GM18868 (cell line): ENCODE measurements around the gene LRFN2.

ENCODE experiments used
- ATAC-seq: cut with Tn5 transposase; IDR thresholded peaks from one replicate; pipeline ENCODE4 v1.9.1; 2021; ENCODE audit warnings: mild to moderate bottlenecking, moderate library complexity; ENCODE audit not compliant: unreplicated experiment

LRFN2 gene

DNA sequence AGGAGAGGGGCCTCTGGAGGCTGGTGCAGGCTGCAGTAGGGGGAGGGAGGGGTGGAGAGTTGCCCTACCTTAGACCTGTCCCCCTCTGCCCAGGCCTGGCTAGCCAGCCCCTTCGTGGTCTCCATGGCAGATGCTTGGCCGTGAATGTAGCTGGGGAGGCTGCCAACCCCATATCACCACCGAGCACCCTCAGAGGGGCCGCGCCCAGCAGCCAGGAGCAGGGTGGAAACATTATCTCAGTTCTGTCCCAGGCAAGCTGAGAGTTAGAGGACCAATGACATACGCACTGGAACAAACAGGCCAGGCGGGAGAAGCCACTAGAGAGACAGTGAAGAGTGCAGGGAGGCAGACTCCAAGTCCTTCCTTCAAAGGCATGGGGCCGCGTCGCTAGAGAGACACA lies 66.5 kb downstream of the LRFN2 start:
- ATAC-seq = no peak

DNA sequence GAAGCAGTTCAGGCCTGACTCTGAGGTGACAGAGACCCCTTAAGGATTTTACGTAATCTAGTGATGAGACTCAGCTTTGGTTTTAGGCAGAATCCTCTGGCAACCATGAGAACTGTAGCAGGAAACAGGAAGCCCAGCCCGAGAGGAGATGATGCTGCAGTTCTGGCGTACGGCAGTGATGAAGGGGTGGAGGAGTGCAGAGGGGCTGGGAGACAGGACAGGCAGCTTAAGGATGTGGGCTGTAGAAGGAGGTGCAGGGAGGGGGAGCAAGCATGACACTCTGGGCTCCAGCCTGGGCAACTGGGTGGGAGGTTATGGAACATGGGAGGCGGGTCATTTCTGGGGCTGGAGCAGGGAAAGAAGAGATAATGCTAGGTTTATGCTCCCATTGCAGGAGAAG lies 67.1 kb downstream of the LRFN2 start:
- no peak for ATAC-seq

DNA sequence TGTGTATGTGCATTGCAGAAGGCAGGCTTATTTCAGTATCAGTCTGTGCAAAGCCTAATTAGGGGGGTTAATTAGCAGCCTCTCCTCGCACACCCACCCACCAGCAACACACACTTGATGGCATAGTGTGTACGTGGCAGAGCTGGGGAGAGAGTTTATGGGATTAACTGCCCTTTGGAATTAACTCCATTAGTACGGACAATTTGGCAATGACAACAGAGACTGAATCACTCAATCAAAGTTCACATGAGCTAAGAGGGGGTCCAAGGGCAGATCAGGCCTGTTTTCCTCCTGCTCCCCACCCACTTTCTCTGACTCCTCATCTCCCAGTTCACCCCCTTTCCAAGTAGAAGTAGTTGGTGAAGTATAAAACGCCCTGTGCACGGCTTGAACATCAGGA lies 69.5 kb downstream of the LRFN2 start:
- ATAC-seq = no peak

DNA sequence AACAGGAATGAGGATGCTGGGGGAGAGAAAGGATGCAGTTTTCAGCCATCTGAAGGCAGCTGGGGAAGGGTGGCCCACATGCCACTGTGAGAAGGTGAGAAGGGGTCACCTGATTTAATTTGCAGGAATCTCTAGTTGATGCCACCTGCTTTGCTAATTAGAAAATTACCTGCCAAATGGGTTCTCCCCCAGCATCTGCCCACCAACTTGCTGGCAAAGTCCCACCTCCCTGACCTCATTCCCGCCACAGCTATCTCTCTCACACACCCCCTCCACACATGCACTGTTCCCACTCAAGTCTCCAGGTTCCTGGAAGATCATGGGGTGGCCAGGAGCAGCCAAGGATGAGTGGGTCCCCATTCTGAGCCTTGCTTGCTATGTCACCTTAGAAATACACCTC lies 70.7 kb downstream of the LRFN2 start:
- no peak for ATAC-seq

DNA sequence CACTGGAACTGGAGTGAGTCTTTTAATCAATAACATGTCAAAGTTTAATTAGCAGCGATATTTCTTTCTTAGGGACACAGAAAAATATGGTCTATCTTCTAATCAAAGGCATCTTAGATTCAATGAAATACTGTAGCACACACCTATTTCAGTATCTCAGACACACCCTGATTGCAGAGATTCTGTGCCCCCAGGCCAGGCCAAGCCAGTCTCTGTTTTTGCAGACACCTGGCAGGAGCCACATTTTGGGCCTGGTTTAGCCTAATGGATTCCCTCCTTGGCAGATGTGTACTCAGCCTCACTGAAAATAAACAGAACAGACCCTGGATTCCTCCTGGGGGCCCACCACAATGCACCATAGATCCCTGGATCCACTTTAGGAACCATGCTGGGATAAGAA lies 74.8 kb downstream of the LRFN2 start:
- no peak for ATAC-seq

DNA sequence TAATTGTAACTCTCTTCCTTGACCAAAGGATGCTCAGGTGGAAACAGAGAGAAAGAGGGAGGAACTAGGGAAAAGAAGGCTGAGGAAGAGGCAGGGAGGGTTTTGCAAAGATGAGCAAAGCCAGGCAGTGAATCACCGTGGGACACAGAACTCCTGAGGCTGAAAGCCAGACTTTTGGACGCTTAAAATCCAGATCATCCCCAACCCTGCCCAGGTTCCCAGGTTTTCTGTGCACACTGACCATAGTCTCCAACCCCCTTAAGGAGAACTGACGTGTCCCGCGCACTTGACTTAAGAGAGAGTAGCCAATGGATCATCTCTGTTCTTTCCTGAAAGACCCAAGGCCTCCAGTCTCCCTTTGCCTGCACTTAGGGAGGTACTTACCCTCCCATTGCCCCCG lies 75.3 kb downstream of the LRFN2 start:
- ATAC-seq = no peak

DNA sequence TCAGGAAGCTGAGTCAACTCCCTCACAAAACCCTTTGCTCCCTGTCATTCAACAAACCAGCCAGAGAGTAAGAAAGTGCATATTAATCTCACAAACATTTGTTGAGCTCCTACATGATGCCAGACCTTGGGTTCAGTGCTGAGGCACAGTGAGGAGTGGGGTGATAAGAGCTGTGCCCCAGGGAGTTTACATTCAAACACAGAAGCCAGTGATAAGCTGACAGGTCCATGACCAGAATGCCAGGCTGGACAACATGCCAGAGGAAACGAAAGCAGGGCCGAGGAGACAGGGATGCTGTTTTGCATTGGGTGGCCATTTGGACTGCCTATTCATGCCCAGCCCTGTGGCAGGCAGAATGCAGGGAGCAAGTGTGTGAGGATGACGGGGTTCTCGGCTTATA lies 76.7 kb downstream of the LRFN2 start:
- ATAC-seq = no peak

DNA sequence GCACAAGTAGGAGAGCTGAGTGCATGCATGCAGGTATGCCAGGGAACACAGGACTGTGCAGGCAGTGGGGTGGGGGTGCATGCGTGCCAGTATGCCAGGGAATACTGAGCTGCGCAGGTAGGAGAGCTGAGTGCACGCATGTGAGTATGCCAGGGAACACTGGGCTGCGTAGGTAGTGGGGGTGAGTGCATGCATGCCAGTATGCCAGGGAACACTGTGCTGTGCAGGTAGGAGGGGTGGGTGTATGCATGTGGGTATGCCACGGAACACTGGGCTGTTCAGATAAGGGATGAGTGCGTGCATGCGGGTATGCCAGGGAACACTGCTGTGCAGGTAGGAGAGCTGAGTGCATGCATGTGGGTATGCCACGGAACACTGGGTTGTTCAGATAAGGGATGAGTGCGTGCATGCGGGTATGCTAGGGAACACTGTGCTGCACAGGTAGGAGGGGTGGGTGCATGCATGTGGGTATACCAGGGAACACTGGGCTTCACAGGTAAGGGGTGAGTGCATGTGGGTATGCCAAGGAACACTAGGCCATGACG lies 77.4 kb downstream of the LRFN2 start:
- ATAC-seq = no peak

DNA sequence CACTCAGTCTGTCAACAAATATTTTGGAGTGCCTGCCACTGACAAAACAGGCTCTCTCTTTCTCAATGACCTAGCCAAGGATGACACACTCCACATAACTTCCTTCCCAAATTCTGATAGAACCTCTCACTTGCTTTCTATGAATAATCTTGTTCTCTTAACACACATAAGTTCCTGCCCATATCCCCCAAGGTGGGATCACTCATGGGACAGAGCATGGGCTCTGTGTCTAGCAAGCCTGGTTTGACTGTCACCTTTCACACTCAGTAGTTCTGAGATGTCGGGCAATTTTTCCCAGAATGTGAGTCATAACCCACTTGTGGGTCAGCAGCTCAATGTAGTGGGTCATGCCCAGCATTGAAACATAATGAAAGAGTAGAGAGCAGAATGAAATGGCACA lies 78.1 kb downstream of the LRFN2 start:
- no peak for ATAC-seq

DNA sequence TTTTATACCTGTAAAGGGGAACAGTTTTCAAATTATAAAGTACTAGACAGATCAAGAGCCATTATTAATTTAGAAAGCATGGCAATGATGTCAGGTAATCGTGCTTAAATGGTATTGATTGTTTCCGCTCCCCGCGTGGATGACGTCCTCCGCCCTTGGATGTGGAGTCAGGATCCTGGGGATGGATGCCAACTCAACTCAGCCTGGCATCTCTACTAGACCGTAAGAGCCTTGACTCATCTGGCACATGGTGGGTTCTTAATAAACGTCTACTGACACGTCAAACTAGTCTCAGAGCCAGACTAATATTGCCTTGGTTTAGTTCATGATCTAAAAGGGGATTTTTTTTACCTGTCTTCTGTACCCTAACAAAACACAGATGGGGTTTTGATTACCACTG lies 80.2 kb downstream of the LRFN2 start:
- ATAC-seq = no peak

DNA sequence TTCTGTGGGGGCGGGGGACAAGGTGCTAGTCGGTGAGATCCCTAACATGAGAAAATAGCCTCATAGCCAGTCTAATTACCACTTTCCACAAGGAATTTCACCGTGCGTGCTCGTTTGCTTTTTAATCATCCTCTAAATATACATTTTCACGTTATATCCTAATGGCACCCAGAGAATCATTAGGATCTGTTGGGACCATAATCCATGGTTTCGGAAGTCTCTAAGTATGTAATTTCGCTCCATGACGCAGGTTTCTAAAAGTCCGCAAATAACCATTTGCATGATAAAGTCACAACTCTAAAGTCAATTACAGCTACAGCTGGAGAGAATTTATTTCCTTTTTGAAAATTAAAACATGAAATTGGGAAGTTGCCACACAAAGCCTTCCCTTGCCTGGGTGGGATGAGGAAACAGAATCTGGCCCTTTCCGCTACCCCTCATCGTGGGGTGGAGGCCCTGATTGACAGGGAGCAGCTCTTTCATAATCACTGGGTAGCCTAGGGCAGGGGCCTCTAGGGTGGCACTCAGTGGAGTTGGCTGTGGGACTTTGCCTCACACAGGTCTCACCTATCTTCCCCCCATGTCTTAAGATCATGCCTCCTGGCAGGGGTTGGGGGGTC lies 81.9 kb downstream of the LRFN2 start:
- no peak for ATAC-seq

DNA sequence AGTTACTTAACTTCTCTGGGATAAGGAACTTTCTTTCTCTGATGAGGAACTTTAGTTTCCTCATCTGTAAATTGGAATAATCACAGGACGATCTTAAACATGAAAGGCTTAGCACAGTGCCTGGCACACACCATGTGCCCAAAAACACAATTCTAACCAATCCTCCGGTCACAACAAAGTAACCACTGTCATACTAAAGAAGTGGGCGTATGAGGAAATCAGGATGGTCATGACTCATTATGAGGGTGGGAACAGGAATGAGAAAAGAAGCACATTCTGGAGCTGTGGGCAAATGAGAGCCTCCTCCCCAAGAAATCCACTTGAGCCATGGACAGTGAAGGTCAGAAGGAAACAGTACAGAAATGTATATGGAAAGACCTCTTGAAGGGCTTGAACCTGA lies 82.9 kb downstream of the LRFN2 start:
- no peak for ATAC-seq

DNA sequence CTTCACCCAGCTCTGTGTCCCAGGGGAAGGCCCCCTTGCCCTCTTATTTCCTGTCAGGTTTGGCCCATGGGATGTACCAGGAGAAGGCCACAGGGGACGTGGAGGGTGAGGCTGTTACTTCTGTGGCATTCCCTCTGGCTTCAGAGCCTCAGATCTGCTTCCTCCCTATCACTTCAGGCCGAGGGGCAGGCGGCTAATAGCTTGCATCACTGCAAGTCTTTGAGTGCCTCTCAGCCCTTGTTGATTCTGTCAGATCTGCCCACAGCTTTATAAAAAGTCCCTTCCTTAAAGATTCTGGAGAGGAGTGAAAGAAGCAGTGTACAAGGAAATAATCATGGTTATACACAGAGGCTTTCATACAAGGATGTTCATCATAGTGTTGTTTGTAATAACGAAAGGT lies 86.9 kb downstream of the LRFN2 start:
- no peak for ATAC-seq

DNA sequence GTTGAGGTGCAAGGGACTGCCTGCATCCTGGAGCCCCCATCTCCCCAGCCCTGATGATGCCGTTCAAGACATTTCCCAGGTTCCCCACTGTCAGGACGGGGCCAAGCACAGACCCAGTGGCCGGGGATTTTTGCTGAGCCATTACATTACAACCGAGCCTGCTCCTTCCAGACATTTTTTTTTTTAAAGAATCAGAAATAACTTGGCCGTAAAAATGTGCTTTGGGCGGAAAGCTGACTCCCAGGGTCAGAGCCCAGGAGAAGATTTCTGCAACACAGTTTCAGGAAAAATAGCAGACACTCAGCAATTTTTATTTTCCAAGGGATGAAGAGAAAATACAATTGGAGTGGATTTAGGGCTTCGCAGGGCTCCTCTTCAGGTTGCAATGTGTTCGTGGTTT lies 87.9 kb downstream of the LRFN2 start:
- no peak for ATAC-seq

DNA sequence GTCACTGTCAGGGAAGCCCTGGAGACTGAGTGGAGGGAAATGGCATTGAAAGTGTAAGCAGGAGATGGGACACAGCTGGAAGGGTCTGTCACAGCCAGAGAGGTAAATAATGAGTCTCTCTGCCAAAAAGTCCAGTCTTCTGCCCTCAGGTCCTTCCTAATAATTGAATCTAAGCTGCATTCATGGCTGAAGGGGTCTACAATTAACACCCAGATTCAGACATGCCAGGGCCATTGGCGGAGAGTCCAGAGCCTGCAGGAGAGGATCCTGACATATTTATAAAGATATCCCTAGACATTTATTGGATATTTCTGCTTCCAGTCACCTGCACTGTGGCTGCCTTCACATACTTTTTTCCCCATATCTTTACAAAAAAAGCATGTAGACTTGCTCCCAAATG lies 89.0 kb downstream of the LRFN2 start:
- ATAC-seq = no peak

DNA sequence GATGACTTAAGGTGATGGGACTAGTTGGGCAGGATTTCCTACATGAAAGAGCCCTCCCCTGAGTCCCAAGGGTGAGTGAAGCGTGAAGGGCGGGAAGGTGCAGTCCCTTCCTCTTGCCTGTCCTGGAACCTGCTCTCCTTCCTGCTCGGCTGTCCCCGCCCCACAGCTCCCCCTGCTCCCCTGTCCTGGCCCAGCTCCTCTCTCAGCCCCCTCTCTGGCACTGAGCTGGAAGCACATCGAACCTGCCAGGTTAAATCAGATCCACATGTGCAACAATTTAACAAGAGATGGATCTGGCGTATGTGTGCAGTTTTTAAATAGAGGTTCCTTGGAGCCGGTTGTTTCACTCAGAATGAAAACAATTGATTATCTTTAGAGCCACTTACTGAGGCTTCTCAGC lies 95.0 kb downstream of the LRFN2 start:
- no peak for ATAC-seq

DNA sequence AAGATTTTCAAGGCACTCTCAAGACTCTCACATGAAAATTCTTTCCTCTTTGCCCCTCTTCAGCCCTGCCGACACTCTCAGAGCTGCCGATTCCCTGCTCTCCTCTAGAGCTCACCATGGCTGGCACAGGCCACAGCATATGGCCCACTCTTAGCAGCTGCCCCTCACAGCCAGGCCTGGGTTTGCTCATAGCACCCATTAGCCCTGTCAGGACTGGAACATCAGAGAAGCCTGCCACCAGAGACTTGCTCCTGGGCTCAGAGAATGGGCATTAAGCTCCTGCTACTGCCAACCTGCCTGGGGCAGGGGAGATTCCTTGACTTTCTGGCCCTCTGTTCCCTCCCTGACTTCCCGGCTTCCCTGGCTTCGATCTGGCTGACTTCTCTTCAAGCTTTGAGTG lies 96.7 kb downstream of the LRFN2 start:
- no peak for ATAC-seq

DNA sequence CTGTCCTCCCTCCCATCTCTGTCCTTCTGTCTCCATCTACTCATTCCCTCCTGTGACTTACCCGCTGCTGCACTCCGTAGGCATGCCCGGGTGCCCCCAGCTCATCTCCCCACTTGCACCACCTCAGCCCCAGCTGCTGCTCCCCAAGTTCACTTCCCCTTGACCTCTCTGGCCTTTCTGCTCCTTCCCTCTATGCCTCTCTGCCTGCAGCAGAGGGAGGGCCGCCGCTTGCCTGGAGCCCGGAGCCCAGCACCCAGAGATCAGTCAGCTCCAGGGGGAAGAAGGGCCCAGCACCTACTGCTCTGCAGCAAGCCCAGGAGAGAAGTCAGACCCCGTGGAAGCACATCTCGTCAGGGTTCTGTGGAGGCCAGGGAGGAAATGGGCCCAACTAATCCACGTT lies 97.4 kb downstream of the LRFN2 start:
- ATAC-seq = no peak

DNA sequence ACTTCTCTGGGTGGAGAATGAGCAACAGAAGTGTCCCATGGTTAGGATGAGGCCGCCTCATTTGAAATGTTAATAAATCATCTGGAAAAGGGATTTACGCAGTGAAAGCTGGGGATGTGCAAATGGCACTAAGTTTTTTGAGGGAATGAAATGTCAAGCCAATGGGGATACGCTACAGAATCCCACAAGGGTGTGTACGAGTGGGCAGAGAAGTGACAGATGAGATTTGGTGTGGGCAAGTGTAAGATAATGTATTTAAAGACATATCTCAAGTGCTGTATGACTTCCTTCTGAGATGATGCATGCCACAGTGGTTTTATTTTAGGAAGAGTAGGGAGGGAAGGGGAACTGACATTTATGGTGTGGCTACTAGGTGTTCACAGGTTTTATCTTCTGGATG lies 100.6 kb downstream of the LRFN2 start:
- ATAC-seq = no peak

DNA sequence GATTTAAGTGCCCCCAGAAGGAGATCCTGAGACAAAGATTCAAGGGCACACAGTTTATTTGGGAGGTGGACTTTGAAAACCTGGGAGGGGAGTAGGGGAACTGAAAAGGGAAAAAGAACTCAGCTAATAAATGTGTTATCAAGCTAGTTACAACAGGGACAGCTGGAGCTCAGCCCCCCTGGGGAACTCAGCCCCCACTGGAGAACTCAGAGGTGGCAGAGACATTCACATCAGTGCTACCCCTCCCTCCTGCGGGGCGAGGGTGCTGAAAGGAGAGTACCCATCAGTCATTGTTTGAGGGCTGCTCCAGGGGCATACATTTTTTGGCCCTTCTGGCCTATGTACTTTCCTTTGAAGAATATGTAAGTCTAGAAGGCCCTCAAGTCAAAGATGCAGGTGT lies 101.4 kb downstream of the LRFN2 start:
- no peak for ATAC-seq

DNA sequence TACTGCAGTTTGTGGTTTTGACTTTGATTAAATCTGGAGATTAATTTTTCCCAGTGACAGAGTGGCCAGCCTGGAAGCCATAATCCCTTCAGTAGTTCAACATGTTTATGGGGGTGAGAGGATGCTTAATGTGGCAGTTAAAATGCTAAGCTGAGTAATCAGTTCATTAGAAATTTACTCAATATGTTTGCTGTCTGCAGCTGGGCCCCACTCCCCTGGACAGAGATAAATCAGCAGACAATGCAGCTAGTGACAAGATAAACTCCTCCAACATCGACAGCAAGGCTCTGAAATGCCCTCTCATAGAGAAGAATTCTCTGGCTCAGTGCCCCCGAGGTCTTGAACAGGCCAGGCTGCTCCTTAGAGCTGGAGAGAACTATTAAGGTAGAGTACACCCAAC lies 101.9 kb downstream of the LRFN2 start:
- no peak for ATAC-seq

DNA sequence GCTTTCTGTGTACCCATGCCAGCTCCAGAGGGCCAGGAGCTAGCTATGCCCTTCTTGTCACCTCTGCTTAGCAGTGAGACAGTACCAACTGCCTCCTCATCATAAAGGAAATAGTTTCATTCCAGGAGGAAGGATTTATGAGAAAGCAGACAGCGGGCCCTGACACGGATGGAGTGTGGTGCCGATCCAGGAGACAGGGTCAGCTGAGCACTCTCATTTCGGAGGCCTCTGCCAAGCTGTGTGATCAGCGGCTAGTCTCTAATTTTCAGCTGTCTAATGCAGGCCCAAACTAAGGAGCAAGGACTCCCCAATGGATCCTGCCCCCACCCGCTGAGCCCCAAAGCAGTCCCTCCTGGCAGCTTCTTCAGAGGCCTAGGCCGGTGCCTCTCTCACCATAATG lies 103.1 kb downstream of the LRFN2 start:
- ATAC-seq = no peak

DNA sequence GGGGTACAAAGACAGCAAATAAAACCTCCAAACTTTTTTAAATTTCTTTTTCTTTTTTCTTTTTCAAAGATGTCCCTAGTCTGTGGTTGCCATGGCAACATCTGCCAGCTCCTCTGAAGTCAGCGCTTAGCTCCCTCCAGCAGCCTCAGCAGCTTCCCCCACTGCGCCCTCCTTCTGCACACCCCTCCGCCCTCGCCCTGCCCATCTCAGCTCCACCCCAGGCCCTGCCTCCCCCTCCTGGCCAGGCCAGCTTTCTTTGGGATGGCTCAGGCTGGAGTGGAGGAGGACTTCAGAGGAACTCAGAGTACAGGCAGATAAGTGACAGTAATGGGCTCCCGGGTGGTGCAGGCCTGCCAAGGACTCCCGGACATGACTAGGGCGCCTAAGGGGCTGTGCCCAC lies 104.6 kb downstream of the LRFN2 start:
- no peak for ATAC-seq
